A673 (cell line): Measurements from ENCODE around the gene MEG3. TPM values are rescaled to one million over a fixed set of nuclear protein-coding genes. Genes with fewer than 3 reads are reported as not detected.

Source experiments
- BruUV-seq: library from RNA; stranded (reverse); fragments of 400-500 nt; replicated peaks from 2 replicates; lab custom pipeline; 2021; lab: Mats Ljungman, UMichigan
- CTCF ChIA-PET: fragments of 300-600 bp; sonication (Branson Sonifier 250); formaldehyde crosslinking; loops from one replicate; lab custom pipeline; 2022; ENCODE audit warnings: antibody characterized with exemption; lab: Charles Lee
- POLR2A ChIA-PET: fragments of 300-600 bp; sonication (Branson Sonifier 250); formaldehyde crosslinking; loops from one replicate; lab custom pipeline; 2022; ENCODE audit warnings: antibody characterized with exemption; ENCODE audit not compliant: low non-redundant PET; lab: Charles Lee
- DNase-seq: peaks from one replicate; pipeline ENCODE4 v3.0.0-alpha.2; 2015; ENCODE audit warnings: low spot score
- H3K27ac ChIP-seq: fragments of 200-600 bp; sonication (generic); 2 replicates; pipeline ENCODE4 v1.5.1; 2016; ENCODE audit warnings: mixed run types, low read depth, mild to moderate bottlenecking, mixed read lengths, antibody characterized with exemption, low read length; ENCODE audit not compliant: poor library complexity, severe bottlenecking
- H3K27me3 ChIP-seq: fragments of 200-600 bp; sonication (generic); replicated peaks from 2 replicates; pipeline ENCODE4 v1.6.1; 2017; ENCODE audit warnings: mixed run types, low read depth, mild to moderate bottlenecking, mixed read lengths, antibody characterized with exemption, low read length; ENCODE audit not compliant: insufficient read depth, poor library complexity
- H3K36me3 ChIP-seq: fragments of 200-600 bp; sonication (generic); 2 replicates; pipeline ENCODE4 v1.6.1; 2016; ENCODE audit warnings: mixed run types, mild to moderate bottlenecking, mixed read lengths, antibody characterized with exemption, low read length; ENCODE audit not compliant: insufficient read depth, poor library complexity, severe bottlenecking
- H3K4me1 ChIP-seq: fragments of 200-600 bp; sonication (generic); 2 replicates; pipeline ENCODE4 v1.6.1; 2017; ENCODE audit warnings: mixed run types, mild to moderate bottlenecking, mixed read lengths, antibody characterized with exemption, low read length; ENCODE audit not compliant: insufficient read depth, poor library complexity, severe bottlenecking
- H3K4me3 ChIP-seq: fragments of 200-600 bp; sonication (generic); 2 replicates; pipeline ENCODE4 v1.5.1; 2016; ENCODE audit warnings: low read depth, mixed run types, mild to moderate bottlenecking, mixed read lengths, low read length; ENCODE audit not compliant: poor library complexity, severe bottlenecking
- H3K9me3 ChIP-seq: fragments of 200-600 bp; sonication (generic); 2 replicates; pipeline ENCODE4 v1.6.1; 2016; ENCODE audit warnings: mixed run types, low read depth, mild to moderate bottlenecking, mixed read lengths, antibody characterized with exemption, low read length; ENCODE audit not compliant: poor library complexity, severe bottlenecking
- EZH2 ChIP-seq: fragments of 200-600 bp; sonication (generic); IDR thresholded peaks from 2 replicates; pipeline ENCODE4 v1.6.1; 2017; ENCODE audit warnings: borderline replicate concordance, low read depth, mild to moderate bottlenecking, mixed read lengths, antibody characterized with exemption, low read length; ENCODE audit not compliant: poor library complexity, severe bottlenecking
- intact Hi-C: fragments of 100-400 bp; cut with micrococcal nuclease; formaldehyde crosslinking; loops from one replicate; pipeline ENCODE4 v1.10.0; 2022; ENCODE audit not compliant: unreplicated experiment
- microRNA-seq: library from miRNA; unstranded; fragments of <30 nt; microRNA quantifications from one replicate; pipeline ENCODE4 v1.2.0, GENCODE V29; 2021
- total RNA-seq: library from RNA; stranded (reverse); gene quantifications from 2 replicates; pipeline ENCODE4 v1.2.3, GENCODE V29; 2021
- TF ChIP-seq, protein P1 (sequence below): fragments of 300-800, 200-600 bp; sonication (generic); conservative IDR thresholded peaks from 2 replicates; pipeline ENCODE4 v1.5.1; 2017; ENCODE audit warnings: low read depth, mild to moderate bottlenecking, antibody characterized with exemption, low read length, moderate library complexity, mixed read lengths

The MEG3 gene
- total RNA-seq, 1 experiment from 2014 or later = 58.7 TPM

DNA sequence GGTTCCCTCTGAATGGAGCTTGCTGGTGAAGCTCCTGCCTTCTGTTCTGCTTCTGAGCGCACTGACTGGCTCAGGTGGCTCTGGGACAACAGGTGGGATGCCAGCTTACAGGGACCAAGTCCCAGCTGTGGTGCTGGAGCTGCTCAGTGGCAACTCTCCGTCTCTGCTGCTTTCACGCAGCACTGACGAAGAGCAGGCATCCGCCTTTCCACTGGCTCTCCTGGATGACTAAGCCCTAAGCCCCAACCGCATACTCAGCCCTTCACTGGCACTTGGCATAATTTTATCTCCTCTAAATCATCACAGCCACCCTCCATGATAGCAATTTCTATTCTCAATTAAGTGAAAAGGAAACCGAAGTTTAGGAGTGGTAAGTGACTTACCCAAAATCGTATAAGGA, 81.3 kb downstream of the MEG3 start:
- Histone ChIP-seq H3K4me1 (peaks cover 7% of the 10 kb centered on the region), H3K4me3 (no peak overlapping the region), H3K36me3 (no peaks in the 10 kb centered on the region), H3K27ac (no peak overlapping the region), H3K27me3 (peaks cover 15% of the 10 kb centered on the region), H3K9me3 (no peaks in the 10 kb centered on the region)
- no peak for DNase-seq
- ChIA-PET CTCF (no interaction called here), POLR2A (no interaction called here)
- no TSS peak for BruUV-seq
- intact Hi-C loops = loop anchor here (10.0 kb wide), 1 partner anchor 328 kb away; no protein-coding TSS in a partner anchor
- no peak for TF ChIP-seq EZH2
- TF ChIP-seq, protein P1, sequence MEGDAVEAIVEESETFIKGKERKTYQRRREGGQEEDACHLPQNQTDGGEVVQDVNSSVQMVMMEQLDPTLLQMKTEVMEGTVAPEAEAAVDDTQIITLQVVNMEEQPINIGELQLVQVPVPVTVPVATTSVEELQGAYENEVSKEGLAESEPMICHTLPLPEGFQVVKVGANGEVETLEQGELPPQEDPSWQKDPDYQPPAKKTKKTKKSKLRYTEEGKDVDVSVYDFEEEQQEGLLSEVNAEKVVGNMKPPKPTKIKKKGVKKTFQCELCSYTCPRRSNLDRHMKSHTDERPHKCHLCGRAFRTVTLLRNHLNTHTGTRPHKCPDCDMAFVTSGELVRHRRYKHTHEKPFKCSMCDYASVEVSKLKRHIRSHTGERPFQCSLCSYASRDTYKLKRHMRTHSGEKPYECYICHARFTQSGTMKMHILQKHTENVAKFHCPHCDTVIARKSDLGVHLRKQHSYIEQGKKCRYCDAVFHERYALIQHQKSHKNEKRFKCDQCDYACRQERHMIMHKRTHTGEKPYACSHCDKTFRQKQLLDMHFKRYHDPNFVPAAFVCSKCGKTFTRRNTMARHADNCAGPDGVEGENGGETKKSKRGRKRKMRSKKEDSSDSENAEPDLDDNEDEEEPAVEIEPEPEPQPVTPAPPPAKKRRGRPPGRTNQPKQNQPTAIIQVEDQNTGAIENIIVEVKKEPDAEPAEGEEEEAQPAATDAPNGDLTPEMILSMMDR = no peak

DNA sequence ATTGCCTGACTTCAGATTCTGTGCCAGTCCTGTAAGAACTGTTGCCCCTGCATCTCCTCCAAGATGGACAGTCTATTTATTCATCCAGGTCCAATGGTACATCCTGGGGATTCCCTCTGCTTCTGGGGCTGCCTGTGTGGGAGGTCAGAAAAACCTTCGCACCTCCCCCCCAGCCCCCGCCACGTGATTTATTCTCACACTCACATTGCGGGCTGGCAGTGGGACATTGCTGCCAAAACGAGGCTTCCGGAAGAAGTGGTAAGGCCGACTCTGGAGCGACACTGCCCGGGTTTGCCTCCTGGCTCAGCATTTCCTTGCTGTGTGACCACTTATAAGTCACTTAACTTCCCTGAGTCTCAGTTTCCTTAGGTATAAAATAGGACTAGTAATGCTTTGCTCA, 83.5 kb downstream of the MEG3 start:
- intact Hi-C loops = loop anchor here (10.0 kb wide), 1 partner anchor 325 kb away; no protein-coding TSS in a partner anchor
- ChIA-PET POLR2A (no interaction called here), CTCF (no interaction called here)
- Histone ChIP-seq H3K9me3 (no peaks in the 10 kb centered on the region), H3K27me3 (peaks cover 15% of the 10 kb centered on the region), H3K27ac (no peak overlapping the region), H3K4me1 (no peaks in the 10 kb centered on the region), H3K4me3 (no peak overlapping the region), H3K36me3 (no peaks in the 10 kb centered on the region)
- no TSS peak for BruUV-seq
- TF ChIP-seq EZH2 = no peak
- TF ChIP-seq, protein P1 = no peak
- no peak for DNase-seq

Small RNA genes within 50 kb of the gene (microRNA-seq; reads per million reads assigned to microRNA genes)
- 1,256 reads per million, percentile 83 among the genes with 10 or more reads in this experiment for gene MIR127
- 38.8 reads per million, percentile 53 among the genes with 10 or more reads in this experiment for gene MIR136
- gene MIR2392 = not detected
- 850 reads per million, percentile 79 among the genes with 10 or more reads in this experiment for gene MIR337
- gene MIR431 = 1,302 reads per million, percentile 83 among the genes with 10 or more reads in this experiment
- gene MIR432 = 271 reads per million, percentile 71 among the genes with 10 or more reads in this experiment
- gene MIR433 = 157 reads per million, percentile 68 among the genes with 10 or more reads in this experiment
- gene MIR493 = 2,260 reads per million, percentile 88 among the genes with 10 or more reads in this experiment
- gene MIR665 = 8.6 reads per million, percentile 27 among the genes with 10 or more reads in this experiment

Other genes starting within 250 kb of the MEG3 start
- gene BEGAIN, start 238.7 kb upstream of the MEG3 start, total RNA-seq = 0.84 and 1.3 TPM in 2 replicates
- not detected in 2 replicates for gene DLK1, start 99.2 kb upstream of the MEG3 start, total RNA-seq
- gene RTL1, start 77.6 kb downstream of the MEG3 start, total RNA-seq = 0.09 and 0.15 TPM in 2 replicates